ENCODE results near the gene PHETA2. TPM values are rescaled to one million over a fixed set of nuclear protein-coding genes. Genes with fewer than 3 reads are reported as not detected.
A peak's percentile ranks its signal among the peaks of the same experiment; 100 is the strongest.

The PHETA2 gene
- total and polyA plus RNA-seq, 2 of the 13 experiments (the other 11 are each of a cell fraction or from before 2014, with no cell fraction given), result 0.07 TPM; not detected in 1

GRCh38 chr22:42070517-42071422, 3.3 kb upstream of the PHETA2 start, which contains the start of gene NAGA (continued):
- TF ChIP-seq ZNF576 (CRISPR knock-in tag; IDR thresholded peaks at IDR 0.05), result no peak
- TF ChIP-seq ARID3A (IDR thresholded peaks at IDR 0.05; ENCODE audit: low read depth, low read length), result no peak
- no peak for TF ChIP-seq ATF7-NPFF (CRISPR knock-in tag; IDR thresholded peaks at IDR 0.05; ENCODE audit: low read depth)
- peak; percentile 95 for TF ChIP-seq HDAC1 (CRISPR knock-in tag; IDR thresholded peaks at IDR 0.05)
- no peak for TF ChIP-seq SSRP1 (CRISPR knock-in tag; IDR thresholded peaks at IDR 0.05)
- TF ChIP-seq ISL2 (CRISPR knock-in tag; IDR thresholded peaks at IDR 0.05), result 0 out of 2 replicates have a peak, but pooled peaks have one; percentile 44
- 0 out of 2 replicates have a peak, but pooled peaks have one; percentile 30 for TF ChIP-seq CREB3 (CRISPR knock-in tag; IDR thresholded peaks at IDR 0.05)
- no peak for TF ChIP-seq BRCA1 (CRISPR knock-in tag; IDR thresholded peaks at IDR 0.05)
- TF ChIP-seq MXD4 (CRISPR knock-in tag; IDR thresholded peaks at IDR 0.05), result peak; percentile 51
- TF ChIP-seq MIXL1 (CRISPR knock-in tag; IDR thresholded peaks at IDR 0.05), result peak; percentile 73
- peak; percentile 96 for TF ChIP-seq ZNF501 (CRISPR knock-in tag; IDR thresholded peaks at IDR 0.05)
- TF ChIP-seq ZFP91 (CRISPR knock-in tag; IDR thresholded peaks at IDR 0.05; ENCODE audit: borderline replicate concordance), result peak; percentile 79
- no peak for TF ChIP-seq GTF3A (CRISPR knock-in tag; conservative IDR thresholded peaks at IDR 0.05)
- peak; percentile 31; the same call in 1 of the 2 replicates for TF ChIP-seq SRF (IDR thresholded peaks at IDR 0.05; ENCODE audit: low read depth, low read length)
- peak; percentile 36; the same call in 1 of the 2 replicates for TF ChIP-seq MIER3 (CRISPR knock-in tag; IDR thresholded peaks at IDR 0.05; ENCODE audit: borderline replicate concordance)
- no peak for TF ChIP-seq ARNT (IDR thresholded peaks at IDR 0.05)
- no peak for TF ChIP-seq CREB1 (IDR thresholded peaks at IDR 0.05)
- TF ChIP-seq CREB1 (CRISPR knock-in tag; IDR thresholded peaks at IDR 0.05), result peak; percentile 70; the same call in 1 of the 2 replicates
- TF ChIP-seq ESRRA (CRISPR knock-in tag; IDR thresholded peaks at IDR 0.05; ENCODE audit: low read depth), result peak; percentile 64; the same call in 1 of the 2 replicates
- TF ChIP-seq RCOR2 (CRISPR knock-in tag; IDR thresholded peaks at IDR 0.05), result 0 out of 2 replicates have a peak, but pooled peaks have one; percentile 35
- no peak for TF ChIP-seq ZEB1 (IDR thresholded peaks at IDR 0.05; ENCODE audit: insufficient replicate concordance, low read depth)
- TF ChIP-seq ZNF570 (CRISPR knock-in tag; IDR thresholded peaks at IDR 0.05; ENCODE audit: borderline replicate concordance), result 0 out of 2 replicates have a peak, but pooled peaks have one; percentile 80
- TF ChIP-seq PCBP1 (IDR thresholded peaks at IDR 0.05; ENCODE audit: borderline replicate concordance, low read depth, low read length), result 0 out of 2 replicates have a peak, but pooled peaks have one; percentile 46
- TF ChIP-seq ZBTB34 (CRISPR knock-in tag; IDR thresholded peaks at IDR 0.05), result peak; percentile 74; the same call in 1 of the 2 replicates
